ENCODE measurements around the gene PRKCSH. TPM values are rescaled to one million over a fixed set of nuclear protein-coding genes. Genes with fewer than 3 reads are reported as not detected.

The PRKCSH gene
- total RNA-seq, 1 donor from 2014 or later, result 293 TPM

- peak; percentile 82 for DNase-seq
These were observed 11.3 kb downstream of the PRKCSH start for GRCh38 chr19:11446652-11447301.

GRCh38 chr19:11447347-11448262 is 12.2 kb downstream of the PRKCSH start:
- TF ChIP-seq CTCF (IDR thresholded peaks at IDR 0.05), result no peak
- intact Hi-C loops (cut with DNase I), result loop anchor here (10.0 kb wide), 1 partner anchor 163 kb away; no protein-coding TSS in a partner anchor
- peaks cover 59% of the 10 kb centered on the region for H3K36me3 ChIP-seq

More at GRCh38 chr19:11446652-11447301, 11.3 kb downstream of the PRKCSH start:
- H3K4me1 ChIP-seq, result no peaks in the 10 kb centered on the region
- H3K9me3 ChIP-seq, result no peaks in the 10 kb centered on the region
- H3K27me3 ChIP-seq, result no peaks in the 10 kb centered on the region
- no peak overlapping the region for H3K4me3 ChIP-seq
- peak; percentile 81 for ATAC-seq
- TF ChIP-seq CTCF (IDR thresholded peaks at IDR 0.05), result peak; percentile 71
- no peak overlapping the region for H3K27ac ChIP-seq
- intact Hi-C loops (cut with DNase I), result loop anchor here (10.0 kb wide), 1 partner anchor 162 kb away; no protein-coding TSS in a partner anchor
- peaks cover 68% of the 10 kb centered on the region for H3K36me3 ChIP-seq

GRCh38 chr19:11448410-11448809 is 13.0 kb downstream of the PRKCSH start:
- Histone ChIP-seq H3K4me3 (no peak overlapping the region), H3K27ac (no peak overlapping the region), H3K4me1 (no peaks in the 10 kb centered on the region), H3K9me3 (no peaks in the 10 kb centered on the region), H3K27me3 (no peaks in the 10 kb centered on the region), H3K36me3 (peaks cover 51% of the 10 kb centered on the region)
- no peak for DNase-seq
- no peak for TF ChIP-seq CTCF (IDR thresholded peaks at IDR 0.05)
- intact Hi-C loops (cut with DNase I), result loop anchor here (10.0 kb wide), 1 partner anchor 164 kb away; no protein-coding TSS in a partner anchor
- ATAC-seq, result no peak

More at GRCh38 chr19:11447347-11448262, 12.2 kb downstream of the PRKCSH start:
- no peaks in the 10 kb centered on the region for H3K4me1 ChIP-seq
- H3K9me3 ChIP-seq, result no peaks in the 10 kb centered on the region
- no peaks in the 10 kb centered on the region for H3K27me3 ChIP-seq
- no peak for DNase-seq
- no peak overlapping the region for H3K27ac ChIP-seq
- ATAC-seq, result no peak
- no peak overlapping the region for H3K4me3 ChIP-seq

- Histone ChIP-seq H3K9me3 (no peaks in the 10 kb centered on the region), H3K27ac (no peak overlapping the region), H3K27me3 (no peaks in the 10 kb centered on the region), H3K36me3 (peaks cover 45% of the 10 kb centered on the region), H3K4me3 (no peak overlapping the region), H3K4me1 (no peaks in the 10 kb centered on the region)
- DNase-seq (no peak), ATAC-seq (no peak)
- intact Hi-C loops (cut with DNase I), result loop anchor here (10.0 kb wide), 1 partner anchor 164 kb away; no protein-coding TSS in a partner anchor
- no peak for TF ChIP-seq CTCF (IDR thresholded peaks at IDR 0.05)
These were observed 13.6 kb downstream of the PRKCSH start for GRCh38 chr19:11448923-11449554.

- H3K4me1 ChIP-seq, result no peaks in the 10 kb centered on the region
- intact Hi-C loops (cut with DNase I), result no loop called here
- no peaks in the 10 kb centered on the region for H3K9me3 ChIP-seq
- DNase-seq (no peak), ATAC-seq (no peak)
- H3K27me3 ChIP-seq, result no peaks in the 10 kb centered on the region
- H3K36me3 ChIP-seq, result peaks cover 29% of the 10 kb centered on the region
- no peak for TF ChIP-seq CTCF (IDR thresholded peaks at IDR 0.05)
- H3K27ac ChIP-seq, result no peak overlapping the region
- no peak overlapping the region for H3K4me3 ChIP-seq
These were observed 15.3 kb downstream of the PRKCSH start for GRCh38 chr19:11450570-11451326.
